Esophagus squamous epithelium (tissue), 5 donors: Measurements from ENCODE around the gene CDK5RAP3. TPM values are rescaled to one million over a fixed set of nuclear protein-coding genes. Genes with fewer than 3 reads are reported as not detected.
A peak's percentile ranks its signal among the peaks of the same experiment; 100 is the strongest.

Experiments used
- DNase-seq: peaks from one replicate; lab custom pipeline; 2025; lab: John Stamatoyannopoulos, UW
- H3K27ac ChIP-seq, 4 donors: fragments of 200-600 bp; sonication (generic); one replicate each; pipeline ENCODE4 v1.5.1; 2016 to 2019; ENCODE audit warnings: mild to moderate bottlenecking in 1 of 4
- H3K27me3 ChIP-seq, 4 donors: fragments of 200-600 bp; sonication (generic); 1 replicate in 3 of 4; 2 replicates in 1 of 4; pipeline versions ENCODE4 v1.5.1 to v1.6.0; 2017 to 2021; ENCODE audit warnings: antibody characterized with exemption in 1 of 4
- H3K36me3 ChIP-seq, 3 donors: fragments of 200-600 bp; sonication (generic); one replicate each; pipeline ENCODE4 v1.5.1; 2016 to 2019
- H3K4me1 ChIP-seq, 3 donors: fragments of 200-600 bp; sonication (generic); one replicate each; pipeline ENCODE4 v1.5.1; 2017 to 2019
- H3K4me3 ChIP-seq, 4 donors: fragments of 200-600 bp; sonication (generic); 1 replicate in 3 of 4; 2 replicates in 1 of 4; pipeline ENCODE4 v1.5.1; 2016 to 2019; ENCODE audit warnings: mild to moderate bottlenecking in 2 of 4, moderate library complexity in 1 of 4
- H3K9me3 ChIP-seq, 3 donors: fragments of 200-600 bp; sonication (generic); one replicate each; pipeline ENCODE4 v1.5.1; 2016 to 2019
- CTCF ChIP-seq, 6 experiments: fragments of 450-650 bp in 4 of 6; fragments of 200-600 bp in 2 of 6; sonication (generic) in 2 of 6; IDR thresholded peaks; one replicate each; pipeline ENCODE4 v1.5.1; 2016 to 2019; ENCODE audit warnings: antibody characterized with exemption in 6 of 6, mild to moderate bottlenecking in 4 of 6, moderate library complexity in 4 of 6
- POLR2A ChIP-seq, 4 donors: fragments of 450-650 bp; IDR thresholded peaks; one replicate each; pipeline ENCODE4 v1.6.1; 2017; ENCODE audit warnings: antibody characterized with exemption in 4 of 4, mild to moderate bottlenecking in 4 of 4, moderate library complexity in 3 of 4
- WGBS, 2 donors: methylation state at CpG; one replicate each; pipeline ENCODE4 v1.1.5; 2018; 5-methylcytosine and 5-hydroxymethylcytosine counted together
- intact Hi-C: fragments of 100-400 bp; cut with DNase I; formaldehyde crosslinking; loops from one replicate; pipeline ENCODE4 v1.15.0; 2022
- total RNA-seq, 4 donors: library from RNA; depleted of rRNA; stranded (reverse); fragments of >200 nt; gene quantifications; one replicate each; pipeline ENCODE4 v1.1.0, GENCODE V29; 2016
- donor health status: DM: yes; HTN: yes; CAD: no.

Gene CDK5RAP3
- total RNA-seq, 4 donors from 2014 or later = 60.1 to 141 (median 66.0) TPM

- TF ChIP-seq POLR2A (IDR thresholded peaks at IDR 0.05) (no peak), CTCF (IDR thresholded peaks at IDR 0.05) (no peak)
- no peak for DNase-seq
- Histone ChIP-seq H3K27ac (peak overlapping the region; percentile 60 to 80 (median 78)), H3K36me3 (peaks cover 0 to 65% (median 11%) of the 10 kb centered on the region in 3 donors), H3K9me3 (no peaks in the 10 kb centered on the region), H3K4me1 (peaks cover 13 to 90% (median 23%) of the 10 kb centered on the region in 3 donors), H3K4me3 (no peak overlapping the region), H3K27me3 (no peaks in the 10 kb centered on the region)
- intact Hi-C loops = no loop called here
- WGBS, 2 donors = 17 to 31% methylated on average over 5 of the region's 5 CpGs
These were observed 22.2 kb upstream of the CDK5RAP3 start for GRCh38 chr17:47948706-47949196.

GRCh38 chr17:47949197-47949759 lies 21.6 kb upstream of the CDK5RAP3 start:
- peak; percentile 88 to 95 (median 91) for TF ChIP-seq CTCF (IDR thresholded peaks at IDR 0.05)
- no peak for TF ChIP-seq POLR2A (IDR thresholded peaks at IDR 0.05)
- WGBS, 2 donors = 3 to 5% methylated on average over 14 to 22 of the region's 22 CpGs
- Histone ChIP-seq H3K27me3 (no peaks in the 10 kb centered on the region), H3K36me3 (peaks cover 0 to 65% (median 10%) of the 10 kb centered on the region in 3 donors), H3K27ac (peak overlapping the region; percentile 60 to 80 (median 78)), H3K9me3 (no peaks in the 10 kb centered on the region), H3K4me1 (peaks cover 13 to 93% (median 23%) of the 10 kb centered on the region in 3 donors), H3K4me3 (peak overlapping the region in 3 of 4 donors; percentile 15 to 53 (median 31))
- DNase-seq = peak; percentile 23
- intact Hi-C loops = no loop called here

- WGBS, 2 donors = 56 to 60% methylated on average over 2 to 3 of the region's 3 CpGs
- no peak for TF ChIP-seq POLR2A (IDR thresholded peaks at IDR 0.05)
- peak in 1 of 6 experiments; percentile 4 for TF ChIP-seq CTCF (IDR thresholded peaks at IDR 0.05)
- no peaks in the 10 kb centered on the region for H3K9me3 ChIP-seq
- H3K27me3 ChIP-seq = no peaks in the 10 kb centered on the region
- H3K4me3 ChIP-seq = peak overlapping the region in 1 of 4 donors; percentile 53
- peak overlapping the region; percentile 60 to 80 (median 78) for H3K27ac ChIP-seq
- no peak for DNase-seq
- intact Hi-C loops = loop anchor here (10.0 kb wide), 1 partner anchor 65 kb away; no protein-coding TSS in a partner anchor
- peaks cover 0 to 63% (median 7%) of the 10 kb centered on the region in 3 donors for H3K36me3 ChIP-seq
- peaks cover 13 to 93% (median 23%) of the 10 kb centered on the region in 3 donors for H3K4me1 ChIP-seq
These were observed 21.0 kb upstream of the CDK5RAP3 start for GRCh38 chr17:47949946-47950345.

GRCh38 chr17:47950448-47950847 lies 20.5 kb upstream of the CDK5RAP3 start:
- TF ChIP-seq POLR2A (IDR thresholded peaks at IDR 0.05) (no peak), CTCF (IDR thresholded peaks at IDR 0.05) (no peak)
- H3K36me3 ChIP-seq = peaks cover 0 to 58% (median 5%) of the 10 kb centered on the region in 3 donors
- intact Hi-C loops = loop anchor here (10.0 kb wide), 1 partner anchor 64 kb away; no protein-coding TSS in a partner anchor
- WGBS, 2 donors = 83 to 95% methylated on average over 3 to 4 of the region's 4 CpGs
- H3K9me3 ChIP-seq = no peaks in the 10 kb centered on the region
- no peak overlapping the region for H3K4me3 ChIP-seq
- H3K4me1 ChIP-seq = peaks cover 13 to 95% (median 23%) of the 10 kb centered on the region in 3 donors
- peak overlapping the region in 1 of 4 donors; percentile 78 for H3K27ac ChIP-seq
- no peaks in the 10 kb centered on the region for H3K27me3 ChIP-seq
- DNase-seq = no peak
